HCT116 (cell line): ENCODE data around the gene SERTAD4. TPM values are rescaled to one million over a fixed set of nuclear protein-coding genes. Genes with fewer than 3 reads are reported as not detected.
A peak's percentile ranks its signal among the peaks of the same experiment; 100 is the strongest.

ENCODE experiments used
- ATAC-seq: fragments of 200-7000 bp; cut with Tn5 transposase; 2 replicates; pipeline ENCODE4 v1.9.1; 2020; ENCODE audit warnings: mild to moderate bottlenecking, moderate library complexity
- Bru-seq: library from RNA; stranded (reverse); fragments of 400-500 nt; gene quantifications from one replicate; lab custom pipeline; 2021; lab: Mats Ljungman, UMichigan
- BruChase-seq, 2 experiments: library from RNA; stranded (reverse); fragments of 400-500 nt; gene quantifications; one replicate each; lab custom pipeline; 2021; lab: Mats Ljungman, UMichigan
- BruUV-seq: library from RNA; stranded (reverse); fragments of 400-500 nt; replicated peaks from 2 replicates; lab custom pipeline; 2021; lab: Mats Ljungman, UMichigan
- CTCF ChIA-PET: fragments of 300-600 bp; sonication (Branson Sonifier 250); formaldehyde crosslinking; loops from one replicate; lab custom pipeline; 2021; ENCODE audit warnings: antibody characterized with exemption; lab: Charles Lee
- POLR2A ChIA-PET: fragments of 300-600, 350-600 bp; sonication (Branson Sonifier 250); formaldehyde crosslinking; loops from one replicate; lab custom pipeline; 2021; ENCODE audit warnings: antibody characterized with exemption; lab: Charles Lee
- RAD21 ChIA-PET, 2 experiments: fragments of 300-600 bp; sonication (Branson Sonifier 250); formaldehyde crosslinking; loops; one replicate each; lab custom pipeline; 2023; ENCODE audit warnings: low total read pairs in 2 of 2; ENCODE audit not compliant: uncharacterized antibody in 2 of 2, unreplicated experiment in 2 of 2, low non-redundant PET in 1 of 2; lab: Charles Lee
- DNase-seq: peaks from one replicate; pipeline ENCODE4 v3.0.0-alpha.2; 2010; ENCODE audit warnings: low read depth, low spot score
- H2AFZ ChIP-seq: fragments of 200-600 bp; shearing (Covaris generic), sonication (generic); 2 replicates; pipeline ENCODE4 v1.6.1; 2017; ENCODE audit warnings: low read depth, mixed run types, mixed read lengths, antibody characterized with exemption, low read length; ENCODE audit not compliant: poor library complexity, severe bottlenecking
- H3K27ac ChIP-seq: 2 replicates; pipeline ENCODE4 v1.5.1; 2012; ENCODE audit warnings: low read depth, low read length
- H3K27me3 ChIP-seq: fragments of 200-600 bp; sonication (generic); 2 replicates; pipeline ENCODE4 v1.6.1; 2016; ENCODE audit warnings: mixed run types, low read length, mixed read lengths; ENCODE audit not compliant: insufficient read depth
- H3K36me3 ChIP-seq, 2 experiments: fragments of 200-500 bp in 1 of 2; fragments of 200-600 bp in 1 of 2; sonication (Bioruptor generic) in 1 of 2; sonication (generic) in 1 of 2; 2 replicates each; pipeline versions ENCODE4 v1.5.1 to v1.6.1; 2014 to 2016; ENCODE audit warnings: low read length in 2 of 2, inconsistent platforms in 1 of 2, mixed read lengths in 1 of 2, mixed run types in 1 of 2; ENCODE audit not compliant: insufficient read depth in 2 of 2, control insufficient read depth in 1 of 2
- H3K4me1 ChIP-seq, 2 experiments: fragments of 200-600 bp in 1 of 2; sonication (generic) in 1 of 2; 2 replicates each; pipeline versions ENCODE4 v1.5.1 to v1.6.1; 2012 to 2017; ENCODE audit warnings: low read length in 2 of 2, inconsistent platforms in 1 of 2, mild to moderate bottlenecking in 1 of 2, mixed read lengths in 1 of 2, mixed run types in 1 of 2, moderate library complexity in 1 of 2; ENCODE audit not compliant: insufficient read depth in 2 of 2, control insufficient read depth in 1 of 2
- H3K4me2 ChIP-seq: fragments of 200-600 bp; sonication (generic); 2 replicates; pipeline ENCODE4 v1.6.1; 2017; ENCODE audit warnings: mixed run types, low read length, mixed read lengths
- H3K4me3 ChIP-seq, 2 experiments: fragments of 200-600 bp in 1 of 2; sonication (generic) in 1 of 2; replicated peaks in 1 of 2; 2 replicates each; pipeline ENCODE4 v1.5.1; 2011 to 2016; ENCODE audit warnings: low read length in 2 of 2, control low read depth in 1 of 2, low read depth in 1 of 2, mild to moderate bottlenecking in 1 of 2, mixed read lengths in 1 of 2, mixed run types in 1 of 2
- H3K79me2 ChIP-seq: fragments of 200-600 bp; sonication (generic); 2 replicates; pipeline ENCODE4 v1.6.1; 2017; ENCODE audit warnings: mild to moderate bottlenecking, mixed run types, low read length, moderate library complexity, mixed read lengths; ENCODE audit not compliant: insufficient read depth
- H3K9ac ChIP-seq: fragments of 200-600 bp; sonication (generic); 2 replicates; pipeline ENCODE4 v1.6.1; 2016; ENCODE audit warnings: low read length, mixed read lengths
- H3K9me2 ChIP-seq: fragments of 200-600 bp; sonication (generic), shearing (Covaris generic); 2 replicates; pipeline ENCODE4 v1.6.1; 2017; ENCODE audit warnings: mixed run types, mild to moderate bottlenecking, moderate library complexity; ENCODE audit not compliant: insufficient read depth
- H3K9me3 ChIP-seq, 2 experiments: fragments of 200-500 bp in 1 of 2; fragments of 200-600 bp in 1 of 2; sonication (Bioruptor generic) in 1 of 2; sonication (generic) in 1 of 2; 2 replicates each; pipeline ENCODE4 v1.6.1; 2014 to 2017; ENCODE audit warnings: low read length in 2 of 2, mixed read lengths in 2 of 2, inconsistent platforms in 1 of 2, low read depth in 1 of 2, mild to moderate bottlenecking in 1 of 2, mixed run types in 1 of 2, moderate library complexity in 1 of 2; ENCODE audit not compliant: control insufficient read depth in 1 of 2, insufficient read depth in 1 of 2
- H4K20me1 ChIP-seq: fragments of 200-600 bp; sonication (generic), shearing (Covaris generic); 2 replicates; pipeline ENCODE4 v1.6.1; 2017; ENCODE audit warnings: mixed run types, mild to moderate bottlenecking, moderate library complexity; ENCODE audit not compliant: insufficient read depth
- CBX3 ChIP-seq: IDR thresholded peaks from 2 replicates; pipeline ENCODE4 v1.6.1; 2012; ENCODE audit warnings: low read depth
- CEBPB ChIP-seq: IDR thresholded peaks from 2 replicates; pipeline ENCODE4 v1.6.1; 2012; ENCODE audit warnings: low read depth
- EGR1 ChIP-seq: IDR thresholded peaks from 2 replicates; pipeline ENCODE4 v1.6.1; 2012; ENCODE audit warnings: low read depth
- ELF1 ChIP-seq: IDR thresholded peaks from 2 replicates; pipeline ENCODE4 v1.6.1; 2012; ENCODE audit warnings: low read depth, borderline replicate concordance
- EZH2 ChIP-seq: fragments of 200-600 bp; sonication (generic); IDR thresholded peaks from 2 replicates; pipeline ENCODE4 v1.6.1; 2017; ENCODE audit warnings: antibody characterized with exemption, mixed run types
- EZH2phosphoT487 ChIP-seq: fragments of 200-600 bp; IDR thresholded peaks from 2 replicates; pipeline ENCODE4 v1.6.1; 2018; ENCODE audit warnings: antibody characterized with exemption, borderline replicate concordance
- FOSL1 ChIP-seq: IDR thresholded peaks from 2 replicates; pipeline ENCODE4 v1.6.1; 2012; ENCODE audit warnings: low read depth
- JUND ChIP-seq: IDR thresholded peaks from 2 replicates; pipeline ENCODE4 v1.6.1; 2012
- MAX ChIP-seq: IDR thresholded peaks from 2 replicates; pipeline ENCODE4 v1.6.1; 2012
- POLR2A ChIP-seq: IDR thresholded peaks from 2 replicates; pipeline ENCODE4 v1.7.0; 2011; ENCODE audit warnings: borderline replicate concordance; ENCODE audit not compliant: insufficient read depth, insufficient read length; ENCODE audit errors: extremely low read depth
- REST ChIP-seq: IDR thresholded peaks from 2 replicates; pipeline ENCODE4 v1.6.1; 2012; ENCODE audit warnings: low read depth
- SRF ChIP-seq: IDR thresholded peaks from 2 replicates; pipeline ENCODE4 v1.6.1; 2012; ENCODE audit warnings: low read depth
- TCF7L2 ChIP-seq: IDR thresholded peaks from 2 replicates; pipeline ENCODE4 v1.7.0; 2011; ENCODE audit warnings: borderline replicate concordance, inconsistent platforms; ENCODE audit not compliant: insufficient read depth, insufficient read length; ENCODE audit errors: extremely low read depth
- YY1 ChIP-seq: IDR thresholded peaks from 2 replicates; pipeline ENCODE4 v1.6.1; 2011; ENCODE audit warnings: low read length, low read depth, moderate library complexity, mild to moderate bottlenecking; ENCODE audit not compliant: insufficient replicate concordance; ENCODE audit errors: extremely low read depth
- ZBTB33 ChIP-seq: IDR thresholded peaks from 2 replicates; pipeline ENCODE4 v1.6.1; 2011; ENCODE audit warnings: mild to moderate bottlenecking, low read length, moderate library complexity; ENCODE audit not compliant: insufficient replicate concordance; ENCODE audit errors: extremely low read depth
- intact Hi-C: fragments of 100-400 bp; cut with micrococcal nuclease; formaldehyde crosslinking; loops from 2 replicates; pipeline ENCODE4 v1.10.0; 2022
- long read RNA-seq: library from polyadenylated mRNA; unstranded; transcript quantifications from one replicate; pipeline ENCODE4 v2.0.0, GENCODE V29; 2021; ENCODE audit not compliant: unreplicated experiment
- polyA plus RNA-seq: library from polyadenylated mRNA; unstranded; fragments of >200 nt; gene quantifications from 2 replicates; pipeline ENCODE4 v1.2.1, GENCODE V29; 2012; ENCODE audit warnings: missing spikeins
- total RNA-seq: library from RNA; stranded (reverse); gene quantifications from one replicate; pipeline ENCODE4 v1.2.1, GENCODE V29; 2021; ENCODE audit not compliant: unreplicated experiment

The SERTAD4 gene
- 0.07 TPM for total RNA-seq
- polyA plus RNA-seq = 0.04 and 0.10 TPM in 2 replicates
- percentile 11 among the genes with signal in this experiment for Bru-seq, nascent RNA
- percentile 14 among the genes with signal in this experiment for BruChase-seq, experiment 1, labeled RNA remaining after a 6-hour chase
- BruChase-seq, experiment 2, labeled RNA remaining after a 2-hour chase = percentile 18 among the genes with signal in this experiment
- long read RNA-seq, partial matches to known transcripts = 0 of 1 reads
- long read RNA-seq, other reads (novel, unspliced or antisense) = 1 of 1 reads

- Histone ChIP-seq H3K9me3 (no peaks in the 10 kb centered on the region), H2AFZ (peak within 1 kb of the TSS; percentile 54), H3K27me3 (peaks cover 49% of the 10 kb centered on the region), H3K27ac (no peak within 1 kb of the TSS; the same call in 1 of the 2 replicates), H3K36me3 (no peaks in the 10 kb centered on the region), H3K79me2 (no peaks in the 10 kb centered on the region), H3K4me2 (peak within 1 kb of the TSS; percentile 94), H3K4me1 (peaks cover 7 to 21% of the 10 kb centered on the region in 2 experiments; a peak in 2 of 4 replicates)
- POLR2A ChIA-PET = interaction anchor here (1.0 to 1.1 kb wide), 3 partner anchors 10 to 141 kb away, joined by 4 to 8 read pairs (median 7); no protein-coding TSS in a partner anchor
- intact Hi-C loops = no loop called here
- peak; percentile 58 for ATAC-seq
- CTCF ChIA-PET = no interaction called here
- no peak for TF ChIP-seq EZH2
- no peak for TF ChIP-seq REST
- TF ChIP-seq MAX = no peak
- no peak for TF ChIP-seq ELF1
- no peak for TF ChIP-seq CEBPB
- no peak for TF ChIP-seq TCF7L2
- TF ChIP-seq EGR1 = no peak
- TF ChIP-seq YY1 = no peak
- TF ChIP-seq SRF = no peak
- no peak for TF ChIP-seq JUND
- TF ChIP-seq CBX3 = no peak
- no peak for TF ChIP-seq EZH2phosphoT487
- TF ChIP-seq FOSL1 = no peak
- no peak for TF ChIP-seq POLR2A
- no peak for TF ChIP-seq ZBTB33
- TF ChIP-seq, all 23 proteins: peak for 0
- no peak within 1 kb of the TSS for H3K9ac ChIP-seq
- RAD21 ChIA-PET = interaction anchor here in 1 of 2 experiments (1.2 kb wide), 1 partner anchor 141 kb away, joined by 3 read pairs; no protein-coding TSS in a partner anchor
- BruUV-seq = no TSS peak
- peak; percentile 23 for DNase-seq
- H4K20me1 ChIP-seq = no peaks in the 10 kb centered on the region
- H3K4me3 ChIP-seq = peak within 1 kb of the TSS; percentile 37 to 57
- no peaks in the 10 kb centered on the region for H3K9me2 ChIP-seq
Observed at GRCh38 chr1:210232511-210233215, at the start of gene SERTAD4. TSS of gene SERTAD4 (plus strand) at chr1:210232796. CDS start at chr1:210237961, 5,165 bp downstream.
